ENCODE measurements around the gene CDH18.
"Not testable (repeated sequence)": the region's sequence is repeated elsewhere in the genome, so short reads cannot be mapped to it uniquely, and the experiment has no call there.

Gene CDH18

GRCh38 chr5:19855031-19855430 lies 133.0 kb downstream of the CDH18 start:
- DNase-seq: no peak

- DNase-seq: no peak
Observed at GRCh38 chr5:19853616-19854240, 134.3 kb downstream of the CDH18 start.

GRCh38 chr5:19837536-19838174 lies 150.3 kb downstream of the CDH18 start:
- DNase-seq: no peak

DNA sequence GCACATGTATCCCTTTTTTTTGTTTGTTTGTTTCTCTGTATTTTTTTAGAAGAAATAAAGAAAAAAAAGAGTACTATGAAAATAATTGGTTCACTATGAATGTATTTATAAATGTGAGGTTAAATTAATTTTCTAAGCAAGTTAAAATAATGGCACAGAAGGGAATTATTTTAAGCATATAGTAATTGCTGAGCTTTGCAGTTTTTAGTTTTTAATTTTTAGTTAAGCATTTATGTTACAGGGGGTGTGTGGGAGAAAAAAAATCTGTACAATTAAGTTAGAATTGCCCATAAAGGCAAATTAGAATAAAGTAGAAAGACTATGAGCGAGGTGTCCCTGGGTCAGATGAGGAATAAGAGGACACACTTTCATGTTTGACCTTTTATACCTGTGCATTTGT lies 152.6 kb downstream of the CDH18 start:
- no peak for DNase-seq

- DNase-seq: not testable (repeated sequence)
Observed at GRCh38 chr5:19812720-19813119, 175.3 kb downstream of the CDH18 start.

GRCh38 chr5:19806756-19807155 lies 181.2 kb downstream of the CDH18 start:
- no peak for DNase-seq

- DNase-seq: no peak
Observed at GRCh38 chr5:19802686-19803085, 185.3 kb downstream of the CDH18 start.

DNA sequence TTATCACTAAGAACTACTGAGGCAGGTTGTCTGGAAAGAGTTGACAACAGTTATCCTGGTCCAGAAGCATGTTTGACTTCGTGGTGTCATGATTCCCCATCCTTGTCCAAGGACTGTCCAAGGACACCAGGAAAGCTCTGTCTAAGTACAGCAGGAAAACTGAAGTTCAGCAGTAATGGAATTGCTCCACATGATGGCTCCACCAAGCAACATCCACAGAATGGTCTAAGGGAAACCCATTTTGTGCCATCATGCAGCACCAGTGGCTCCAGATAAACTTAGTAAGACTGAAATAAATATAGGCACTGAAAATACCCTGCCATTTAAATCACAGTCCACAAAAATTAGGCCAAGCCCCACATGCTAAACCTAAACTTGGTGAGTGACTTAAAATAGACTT lies 192.8 kb downstream of the CDH18 start:
- no peak for DNase-seq

GRCh38 chr5:19790829-19791466 lies 197.1 kb downstream of the CDH18 start:
- no peak for DNase-seq

- no peak for DNase-seq
Observed at GRCh38 chr5:19782566-19782965, 205.4 kb downstream of the CDH18 start.

- no peak for DNase-seq
Observed at GRCh38 chr5:19777363-19777762, 210.6 kb downstream of the CDH18 start.

DNA sequence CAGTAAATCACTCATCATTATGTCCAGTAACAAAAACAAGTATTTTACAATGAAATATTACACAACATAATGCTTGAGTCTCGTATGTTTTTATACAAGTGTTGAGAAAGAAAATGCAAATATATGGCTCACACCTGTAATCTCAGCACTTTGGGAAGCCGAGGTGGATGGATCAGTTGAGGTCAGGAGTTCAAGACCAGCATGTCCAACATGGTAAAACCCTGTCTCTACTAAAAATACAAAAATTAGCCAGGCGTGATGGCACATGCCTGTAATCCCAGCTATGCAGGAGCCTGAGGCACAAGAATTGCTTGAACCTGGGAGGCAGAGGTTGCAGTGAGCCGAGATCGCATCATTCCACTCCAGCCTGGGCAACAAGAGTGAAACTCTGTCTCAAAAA lies 211.1 kb downstream of the CDH18 start:
- not testable (repeated sequence) for DNase-seq

- no peak for DNase-seq
Observed at GRCh38 chr5:19771174-19771835, 216.7 kb downstream of the CDH18 start.

GRCh38 chr5:19770396-19770795 lies 217.6 kb downstream of the CDH18 start:
- no peak for DNase-seq

DNA sequence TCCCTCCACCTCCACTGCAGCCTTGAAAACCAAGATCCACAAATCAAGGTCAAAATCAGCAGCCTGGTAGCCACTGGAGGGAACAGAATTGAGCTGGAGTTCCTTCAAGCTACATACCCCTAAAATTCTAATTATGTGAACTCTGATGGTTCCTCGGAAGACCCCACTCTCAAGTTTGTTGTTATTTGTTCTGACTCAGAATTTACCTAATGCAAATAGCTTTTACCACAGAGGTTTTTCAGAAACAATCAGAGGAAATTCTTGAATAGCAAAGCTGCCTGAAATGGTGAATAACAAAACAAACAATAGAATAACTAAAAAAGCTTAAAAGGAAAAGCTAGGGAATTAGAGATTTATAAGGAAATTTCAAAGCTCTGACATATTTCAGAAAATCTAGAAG lies 220.0 kb downstream of the CDH18 start:
- DNase-seq: no peak

DNA sequence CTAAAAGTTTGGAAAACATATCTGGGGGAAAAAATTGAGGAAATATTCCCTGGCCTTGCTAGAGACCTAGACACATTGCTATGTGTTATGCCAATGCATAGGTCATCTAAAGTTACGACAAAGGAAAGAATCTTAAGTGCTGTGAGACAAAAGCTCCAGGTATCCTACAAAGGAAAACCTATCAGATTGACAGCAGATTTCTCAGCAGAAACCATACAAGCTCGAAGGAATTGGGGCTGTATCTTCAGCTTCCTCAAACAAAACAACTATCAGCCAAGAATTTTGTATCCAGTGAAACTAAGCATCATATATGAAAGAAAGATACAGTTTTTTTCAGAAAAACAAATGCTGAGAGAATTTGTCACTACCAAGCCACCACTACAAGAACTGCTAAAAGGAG lies 234.4 kb downstream of the CDH18 start:
- DNase-seq: no peak

DNA sequence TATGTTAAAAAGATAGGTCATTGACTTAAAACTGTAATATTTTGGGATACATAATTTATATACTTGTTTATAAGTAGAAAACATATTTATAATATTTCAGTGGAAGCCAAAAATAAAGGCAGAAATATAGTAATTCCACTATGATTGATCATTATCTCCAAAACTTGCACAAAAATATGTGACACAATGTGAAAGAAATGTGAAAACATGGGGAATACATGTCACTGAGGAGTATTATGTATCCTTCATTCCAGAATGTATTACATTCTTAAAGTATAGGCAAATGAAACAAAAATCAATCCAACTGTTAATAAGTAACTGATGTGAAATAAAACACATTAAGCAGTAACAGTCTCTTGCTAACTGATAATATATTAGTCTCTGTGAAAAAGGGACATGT lies 236.7 kb downstream of the CDH18 start:
- no peak for DNase-seq

- no peak for DNase-seq
Observed at GRCh38 chr5:19745247-19745646, 242.8 kb downstream of the CDH18 start.

DNA sequence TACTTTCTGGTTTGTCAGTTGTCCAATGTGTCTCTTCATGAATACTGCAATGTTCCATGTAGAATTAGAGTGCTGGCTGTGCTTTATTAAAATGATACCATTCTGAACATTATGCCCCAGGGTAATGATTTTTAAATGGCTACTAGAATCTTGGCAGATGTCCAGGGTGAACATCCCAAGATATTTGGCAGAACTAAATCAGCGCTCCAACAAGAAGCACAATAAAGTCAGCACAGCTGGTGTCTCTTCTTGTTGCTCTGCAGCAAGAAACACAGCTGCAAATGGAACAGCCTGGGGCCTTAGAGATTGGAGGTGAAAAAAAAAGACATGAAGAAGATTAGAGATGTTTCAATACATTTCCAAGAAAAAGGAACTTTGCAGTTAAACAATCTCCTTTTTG lies 248.3 kb downstream of the CDH18 start:
- DNase-seq: no peak

DNA sequence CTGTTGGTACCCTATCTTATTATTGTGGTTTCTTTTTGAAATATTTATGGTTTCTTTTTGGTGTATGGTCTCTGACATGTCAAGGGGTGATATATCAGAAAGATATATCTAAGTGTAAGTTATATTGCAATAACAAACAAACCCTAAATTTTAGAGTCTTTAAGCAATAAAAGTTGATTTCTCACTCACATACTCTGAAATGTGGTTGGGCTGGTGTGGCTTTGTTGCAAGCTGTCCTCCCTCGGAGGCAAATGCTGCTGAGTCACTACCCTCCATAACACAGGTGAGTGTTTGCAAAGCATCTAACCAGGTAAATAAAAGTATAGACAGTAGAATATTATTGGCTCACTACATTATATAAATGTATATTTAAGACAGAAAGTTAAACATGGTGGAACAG lies 253.2 kb downstream of the CDH18 start:
- no peak for DNase-seq

DNA sequence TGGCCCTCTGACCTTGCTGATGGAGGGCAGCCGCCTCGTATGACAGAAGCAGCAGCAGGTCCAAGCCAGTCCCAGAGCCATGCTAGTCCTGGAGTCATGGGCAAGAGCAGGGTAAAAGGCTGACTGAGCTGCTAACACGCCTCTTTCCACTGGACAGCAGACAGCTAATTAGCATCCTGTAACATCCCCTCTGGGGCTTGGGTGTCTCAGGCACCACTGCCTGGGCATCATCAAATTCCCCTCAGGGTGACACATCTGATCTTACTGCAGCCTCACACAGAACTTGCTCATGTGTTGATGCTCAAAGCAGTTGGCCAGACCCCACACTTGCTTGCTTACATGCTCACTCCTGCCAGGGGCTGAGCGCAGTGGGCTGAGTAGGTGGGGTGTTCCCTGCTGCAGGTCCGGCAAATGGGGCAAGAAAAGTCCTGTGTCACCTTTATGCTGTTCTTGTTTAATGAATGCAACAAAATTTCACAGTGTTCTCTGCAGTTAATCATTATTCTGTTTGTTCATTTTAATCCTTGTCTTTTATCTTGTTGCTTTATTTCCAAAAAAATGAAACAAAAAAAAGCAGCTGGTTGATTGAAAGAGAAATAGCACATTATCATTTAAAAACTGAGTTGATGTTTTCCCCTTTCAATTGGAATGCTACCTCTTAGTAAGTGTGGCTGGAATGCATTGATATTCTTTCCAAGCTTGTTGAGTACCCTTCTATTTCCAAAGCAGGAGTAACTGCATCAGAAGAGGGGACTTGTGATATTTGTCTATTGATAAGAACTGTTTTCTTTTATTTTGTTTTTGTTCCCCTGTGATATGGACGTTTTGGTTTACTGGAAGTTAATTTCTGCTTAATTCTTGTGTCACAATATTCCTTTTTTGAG lies 254.1 kb downstream of the CDH18 start:
- no peak for DNase-seq

- DNase-seq: no peak
Observed at GRCh38 chr5:19728571-19728970, 259.4 kb downstream of the CDH18 start.

- no peak for DNase-seq
Observed at GRCh38 chr5:19719109-19719508, 268.9 kb downstream of the CDH18 start.

Measured in CD4-positive, alpha-beta T cell treated with Interferon alpha-2 for 1 hour (primary cell).